NT2/D1 (cell line): ENCODE data around the gene IQCK.

Experiments
- DNase-seq: peaks from one replicate; pipeline ENCODE4 v3.0.0-alpha.2; 2011; ENCODE audit warnings: low read depth, low spot score
- H3K27me3 ChIP-seq: 2 replicates; pipeline ENCODE4 v1.6.0; 2011; ENCODE audit warnings: mild to moderate bottlenecking; ENCODE audit not compliant: insufficient read length, insufficient read depth
- H3K36me3 ChIP-seq: 2 replicates; pipeline ENCODE4 v1.6.1; 2011; ENCODE audit warnings: mild to moderate bottlenecking, low read length, mixed read lengths; ENCODE audit not compliant: insufficient read depth, insufficient read length
- H3K4me1 ChIP-seq: 2 replicates; pipeline ENCODE4 v1.5.1; 2011; ENCODE audit not compliant: insufficient read depth, insufficient read length
- H3K4me3 ChIP-seq: 2 replicates; pipeline ENCODE4 v1.5.1; 2011; ENCODE audit warnings: low read depth; ENCODE audit not compliant: insufficient read length
- H3K9ac ChIP-seq: 2 replicates; pipeline ENCODE4 v1.6.0; 2011; ENCODE audit warnings: low read depth; ENCODE audit not compliant: insufficient read length
- H3K9me3 ChIP-seq: 2 replicates; pipeline ENCODE4 v1.5.1; 2011; ENCODE audit warnings: mild to moderate bottlenecking, low read length; ENCODE audit not compliant: insufficient read depth
- SUZ12 ChIP-seq: IDR thresholded peaks from 2 replicates; pipeline ENCODE4 v1.6.1; 2011; ENCODE audit not compliant: insufficient read length, insufficient read depth; ENCODE audit errors: extremely low read depth
- YY1 ChIP-seq: IDR thresholded peaks from 2 replicates; pipeline ENCODE4 v1.6.1; 2011; ENCODE audit not compliant: insufficient read length, insufficient read depth
- ZNF274 ChIP-seq: IDR thresholded peaks from 2 replicates; pipeline ENCODE4 v1.6.1; 2011; ENCODE audit warnings: mild to moderate bottlenecking, low read depth, low read length

Gene IQCK

DNA sequence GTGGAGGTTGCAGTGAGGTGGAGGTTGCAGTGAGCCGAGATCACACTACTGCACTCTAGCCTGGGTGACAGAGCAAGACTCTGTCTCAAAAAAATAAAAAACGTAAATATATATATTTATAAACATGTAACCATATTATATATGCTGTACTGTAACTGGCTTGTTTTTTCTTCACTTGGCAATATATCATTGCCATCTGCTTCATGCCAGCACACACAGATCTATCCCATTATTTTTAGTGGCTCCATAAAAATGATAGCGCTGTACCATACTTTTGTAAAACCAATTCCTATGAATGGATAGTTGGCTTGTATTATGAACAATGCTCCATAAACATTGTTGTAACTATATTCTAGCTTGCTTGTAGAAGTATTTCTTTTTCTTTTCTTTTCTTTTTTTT, 117.1 kb downstream of the IQCK start:
- H3K36me3 ChIP-seq = no peaks in the 10 kb centered on the region
- no peak overlapping the region for H3K9ac ChIP-seq
- no peaks in the 10 kb centered on the region for H3K27me3 ChIP-seq
- no peak for DNase-seq
- no peaks in the 10 kb centered on the region for H3K4me1 ChIP-seq
- TF ChIP-seq YY1 (no peak), SUZ12 (no peak)
- H3K9me3 ChIP-seq = no peaks in the 10 kb centered on the region
- no peak overlapping the region for H3K4me3 ChIP-seq

DNA sequence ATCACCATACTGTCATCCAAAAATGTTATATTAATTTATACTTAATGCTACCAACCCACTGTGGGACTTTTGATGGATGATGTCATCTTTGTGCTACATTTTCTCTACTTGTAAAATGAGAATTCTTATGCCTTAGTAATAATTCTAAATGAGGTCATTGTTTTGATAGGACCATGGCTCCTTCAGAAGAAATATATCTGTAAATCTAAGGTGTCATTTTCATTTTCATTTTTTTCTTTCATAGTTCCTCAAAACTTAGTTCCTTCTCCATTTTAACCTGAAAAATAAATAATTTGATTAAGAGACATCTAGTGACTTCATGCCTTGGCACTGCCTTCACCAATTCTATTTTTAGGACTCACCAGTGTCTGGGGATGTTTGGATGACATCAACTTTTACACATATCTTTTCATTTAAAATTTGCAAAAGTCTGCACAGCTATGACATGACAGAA, 117.9 kb downstream of the IQCK start:
- no peak overlapping the region for H3K9ac ChIP-seq
- H3K27me3 ChIP-seq = no peaks in the 10 kb centered on the region
- no peak for DNase-seq
- H3K4me1 ChIP-seq = no peaks in the 10 kb centered on the region
- H3K4me3 ChIP-seq = no peak overlapping the region
- no peak for TF ChIP-seq SUZ12
- no peak for TF ChIP-seq YY1
- H3K9me3 ChIP-seq = no peaks in the 10 kb centered on the region
- H3K36me3 ChIP-seq = no peaks in the 10 kb centered on the region

- Histone ChIP-seq H3K9me3 (no peaks in the 10 kb centered on the region), H3K4me1 (no peaks in the 10 kb centered on the region), H3K36me3 (no peaks in the 10 kb centered on the region), H3K9ac (no peak overlapping the region), H3K4me3 (no peak overlapping the region), H3K27me3 (no peaks in the 10 kb centered on the region)
- no peak for TF ChIP-seq YY1
- no peak for TF ChIP-seq ZNF274
- no peak for TF ChIP-seq SUZ12
- DNase-seq = no peak
Observed at GRCh38 chr16:19837331-19837980, 119.4 kb downstream of the IQCK start.

GRCh38 chr16:19837984-19838707, 120.1 kb downstream of the IQCK start:
- no peaks in the 10 kb centered on the region for H3K27me3 ChIP-seq
- no peaks in the 10 kb centered on the region for H3K9me3 ChIP-seq
- H3K4me3 ChIP-seq = no peak overlapping the region
- DNase-seq = peak; percentile 62
- H3K4me1 ChIP-seq = no peaks in the 10 kb centered on the region
- no peaks in the 10 kb centered on the region for H3K36me3 ChIP-seq
- H3K9ac ChIP-seq = peak overlapping the region; percentile 52
- no peak for TF ChIP-seq YY1
- TF ChIP-seq SUZ12 = no peak
- no peak for TF ChIP-seq ZNF274

GRCh38 chr16:19840524-19841110, 122.5 kb downstream of the IQCK start:
- H3K27me3 ChIP-seq = no peaks in the 10 kb centered on the region
- H3K4me1 ChIP-seq = no peaks in the 10 kb centered on the region
- no peak overlapping the region for H3K4me3 ChIP-seq
- H3K36me3 ChIP-seq = no peaks in the 10 kb centered on the region
- TF ChIP-seq ZNF274 (no peak), YY1 (no peak), SUZ12 (no peak)
- no peaks in the 10 kb centered on the region for H3K9me3 ChIP-seq
- DNase-seq = no peak
- H3K9ac ChIP-seq = no peak overlapping the region

DNA sequence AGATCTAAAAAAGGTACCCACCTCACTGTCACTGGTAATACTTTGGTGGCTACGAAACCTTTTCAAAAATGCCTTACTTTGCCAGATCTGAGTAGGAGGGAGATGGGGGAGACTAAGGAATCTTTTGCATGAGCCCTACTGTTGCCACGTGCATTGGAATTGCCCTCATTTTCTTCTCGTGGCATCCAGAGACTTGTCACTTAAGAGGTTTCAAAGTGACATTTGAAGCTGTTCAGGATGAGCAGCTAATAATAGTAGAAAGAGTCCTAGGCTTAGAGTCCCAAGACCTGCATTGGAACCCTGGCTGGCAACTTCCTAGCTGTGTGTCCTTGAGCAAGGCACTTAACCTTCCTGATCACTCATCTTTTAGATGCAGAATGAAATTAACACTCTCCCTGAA, 123.1 kb downstream of the IQCK start:
- Histone ChIP-seq H3K4me1 (no peaks in the 10 kb centered on the region), H3K36me3 (no peaks in the 10 kb centered on the region), H3K9me3 (no peaks in the 10 kb centered on the region), H3K4me3 (no peak overlapping the region), H3K9ac (no peak overlapping the region), H3K27me3 (no peaks in the 10 kb centered on the region)
- DNase-seq = no peak
- TF ChIP-seq YY1 = no peak
- TF ChIP-seq ZNF274 = no peak

GRCh38 chr16:19842426-19843157, 124.5 kb downstream of the IQCK start:
- Histone ChIP-seq H3K4me1 (no peaks in the 10 kb centered on the region), H3K27me3 (no peaks in the 10 kb centered on the region), H3K4me3 (no peak overlapping the region), H3K9me3 (no peaks in the 10 kb centered on the region), H3K9ac (no peak overlapping the region), H3K36me3 (no peaks in the 10 kb centered on the region)
- DNase-seq = no peak
- TF ChIP-seq YY1 (no peak), ZNF274 (no peak), SUZ12 (no peak)
